Fibroblast of skin of abdomen (primary cell): Measurements from ENCODE around the gene TRIM16.
A peak's percentile ranks its signal among the peaks of the same experiment; 100 is the strongest.
"Not testable (repeated sequence)": the region's sequence is repeated elsewhere in the genome, so short reads cannot be mapped to it uniquely, and the experiment has no call there.

Experiments
- DNase-seq: peaks from one replicate; pipeline ENCODE4 v3.0.0-alpha.2; 2013

Gene TRIM16

GRCh38 chr17:15658296-15658695 is 25.8 kb downstream of the TRIM16 start:
- DNase-seq, result no peak

- no peak for DNase-seq
These were observed 26.2 kb downstream of the TRIM16 start for GRCh38 chr17:15657868-15658267.

DNA sequence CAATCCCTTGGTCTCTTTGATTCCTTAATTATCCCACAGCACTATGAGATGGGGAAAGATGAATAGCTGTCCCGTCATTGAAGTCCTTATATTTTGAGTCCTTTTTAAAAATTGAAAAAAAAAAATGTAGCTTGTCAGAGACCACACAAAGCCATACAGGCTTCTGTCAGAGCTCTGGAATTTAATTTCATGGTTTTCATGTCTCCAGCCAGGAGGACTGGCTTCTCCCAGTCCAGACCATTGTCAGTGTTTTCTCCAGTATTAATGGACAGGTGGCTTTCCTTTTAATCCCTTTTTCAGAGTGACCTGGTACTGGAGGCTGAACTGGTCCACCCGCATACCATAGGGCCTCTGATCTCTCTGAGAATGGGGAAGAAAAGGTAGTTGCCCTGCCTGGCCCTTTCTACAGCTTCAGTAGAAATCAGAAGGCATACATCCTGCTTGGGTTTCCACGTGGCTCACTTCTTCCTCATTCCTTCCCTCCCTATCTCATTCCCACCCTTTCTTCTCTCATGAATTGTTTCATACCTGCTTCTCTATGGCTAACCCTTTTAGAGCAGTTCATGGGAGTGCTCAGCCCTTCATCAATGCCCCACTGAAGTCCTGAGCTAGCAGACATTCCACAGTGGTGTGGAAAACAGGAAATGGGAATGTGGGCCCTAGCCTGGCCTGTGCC is 29.1 kb downstream of the TRIM16 start:
- DNase-seq, result peak; percentile 46

- not testable (repeated sequence) for DNase-seq
These were observed 29.7 kb downstream of the TRIM16 start for GRCh38 chr17:15654401-15654800.

DNA sequence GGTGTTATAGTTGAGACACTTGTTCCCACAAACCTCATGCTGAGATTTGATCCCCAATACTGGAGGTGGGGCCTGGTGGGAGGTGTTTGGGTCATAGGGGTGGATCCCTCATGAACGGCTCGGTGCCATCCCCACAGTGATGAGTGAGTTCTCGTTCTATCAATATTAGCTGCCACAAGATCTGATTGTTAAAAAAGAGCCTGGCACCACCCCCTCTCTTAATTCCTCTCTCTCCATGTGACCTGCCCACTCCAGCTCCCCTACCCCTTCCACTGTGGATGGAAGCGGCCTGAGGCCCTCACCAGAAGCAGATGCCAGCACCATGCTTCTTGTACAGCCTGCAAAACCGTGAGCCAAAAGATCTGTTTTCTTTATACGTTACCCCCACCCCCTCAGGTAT is 31.2 kb downstream of the TRIM16 start:
- no peak for DNase-seq

DNA sequence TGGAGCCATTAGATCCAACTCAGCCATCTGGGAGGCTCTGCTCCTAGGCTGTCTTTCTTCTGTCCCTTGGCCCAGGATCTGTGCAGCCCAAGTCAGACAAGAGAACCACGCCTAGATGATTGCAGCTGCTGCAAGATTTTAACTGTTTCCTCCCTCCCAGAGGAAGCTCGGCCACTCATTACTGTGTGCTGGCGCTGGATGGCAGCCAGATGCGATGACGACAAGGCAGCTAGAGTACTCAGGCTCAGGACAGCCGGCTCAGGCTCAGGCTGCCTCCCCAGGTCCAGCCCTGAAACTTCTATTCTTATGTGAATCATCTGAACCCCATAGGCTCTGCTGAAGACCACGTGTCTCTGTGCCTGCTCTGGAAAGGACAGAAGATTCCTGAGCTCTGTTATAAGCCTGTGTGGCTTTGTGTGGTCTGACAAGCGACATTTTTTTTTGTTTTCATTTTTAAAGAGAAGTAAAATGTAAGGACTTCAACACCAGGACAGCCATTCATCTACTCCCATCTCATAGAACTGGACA is 32.5 kb downstream of the TRIM16 start:
- peak; percentile 98 for DNase-seq

- no peak for DNase-seq
These were observed 33.1 kb downstream of the TRIM16 start for GRCh38 chr17:15650741-15651582.

DNA sequence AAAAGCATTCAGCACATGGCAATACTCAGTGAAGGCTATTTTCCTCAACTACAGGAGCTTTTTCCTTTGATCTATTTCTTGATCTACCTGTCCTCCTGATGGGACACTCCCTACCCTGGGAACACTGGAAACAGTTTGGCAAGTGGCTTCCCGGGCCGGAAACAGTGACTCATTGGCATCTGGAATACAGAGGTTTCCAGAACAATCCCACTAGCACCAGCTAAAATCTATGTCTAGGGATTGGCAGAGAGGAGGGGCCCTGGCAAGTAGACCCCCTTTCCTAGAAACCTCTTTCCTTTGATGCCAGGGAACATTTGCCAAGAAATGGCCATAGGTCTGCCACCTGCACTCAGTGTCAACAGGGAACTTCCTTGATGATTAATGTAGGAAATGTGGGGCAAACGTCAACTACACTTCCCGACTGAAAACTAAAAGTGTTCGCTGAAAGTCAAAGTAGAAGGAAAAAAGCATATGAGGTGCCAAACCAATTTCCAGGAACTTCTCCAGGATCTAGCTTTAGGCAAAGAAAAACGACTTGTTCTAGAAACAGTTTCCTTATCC is 34.2 kb downstream of the TRIM16 start:
- DNase-seq, result peak; percentile 23

DNA sequence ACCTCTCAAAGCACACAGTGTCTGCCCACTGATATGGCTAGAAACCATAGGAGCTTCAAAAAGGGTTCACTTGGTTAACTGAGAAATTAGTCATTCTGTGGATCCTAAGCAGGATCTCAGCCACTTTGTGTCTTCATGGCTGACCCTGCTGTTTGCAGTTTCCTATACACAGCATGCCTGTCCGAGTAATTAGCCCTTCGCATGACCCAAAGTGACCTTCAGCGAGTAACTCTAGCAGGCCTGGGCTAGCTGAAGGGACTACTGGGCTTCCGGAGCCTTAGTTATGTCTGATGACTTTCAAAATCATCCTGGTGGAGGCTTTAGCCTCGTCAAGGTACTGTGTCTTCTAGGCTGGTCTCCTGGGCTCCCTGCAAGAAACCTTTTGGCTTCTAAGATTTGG is 35.7 kb downstream of the TRIM16 start:
- DNase-seq, result no peak

DNA sequence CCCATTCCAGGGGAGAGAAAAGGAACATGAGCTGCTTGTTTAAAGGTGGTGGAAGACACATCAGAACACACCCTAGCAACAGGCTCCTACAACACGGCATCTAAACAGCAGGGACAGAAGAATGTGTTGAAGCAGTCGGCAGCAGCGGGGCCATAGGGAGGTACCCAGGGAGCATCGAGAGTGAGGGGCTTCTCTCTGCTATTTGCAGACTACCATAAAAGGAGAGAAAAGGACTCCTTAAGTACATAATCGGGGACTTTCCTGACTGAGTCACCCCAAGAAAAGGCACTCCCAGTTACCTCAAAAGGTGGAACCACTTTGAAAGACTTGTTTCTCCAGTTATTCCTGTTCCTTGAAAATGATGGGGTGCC is 38.2 kb downstream of the TRIM16 start:
- DNase-seq, result peak; percentile 36

- DNase-seq, result peak; percentile 68
These were observed 38.8 kb downstream of the TRIM16 start for GRCh38 chr17:15645099-15645941.

DNA sequence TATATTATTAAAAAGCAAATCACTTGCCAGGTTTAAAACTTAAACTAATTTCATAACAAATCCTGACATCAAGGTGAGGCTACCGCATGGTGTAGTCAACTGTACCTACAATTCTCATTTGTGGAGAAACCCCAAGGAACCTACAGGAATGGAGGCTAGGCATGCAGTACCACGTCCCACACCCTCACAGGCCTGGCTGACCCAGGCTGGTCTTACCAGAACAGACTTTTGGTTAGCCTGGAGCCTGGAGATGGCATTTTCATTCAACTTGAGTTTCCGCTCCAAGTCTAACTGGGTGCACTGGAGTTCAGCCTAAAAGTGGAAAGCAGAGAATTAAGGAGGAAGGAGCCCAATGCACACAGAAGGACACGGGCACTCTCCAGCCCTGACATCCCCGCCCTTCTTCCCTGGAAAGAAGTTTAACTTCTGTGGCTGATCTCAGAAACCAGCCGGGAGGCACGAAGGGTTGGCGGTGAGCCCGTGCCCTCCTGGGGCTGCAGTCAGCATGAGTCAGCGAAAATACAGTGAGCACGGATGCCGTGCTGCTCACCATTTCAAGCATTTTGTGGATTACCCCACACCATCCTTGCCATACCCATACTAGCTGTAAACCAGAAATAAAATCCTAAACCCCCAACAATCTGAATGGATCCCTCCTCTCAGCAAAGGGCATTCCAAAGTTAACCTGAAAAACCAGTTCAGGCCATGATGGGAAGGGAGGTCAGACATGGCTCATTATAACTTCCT is 41.4 kb downstream of the TRIM16 start:
- DNase-seq, result not testable (repeated sequence)

- DNase-seq, result not testable (repeated sequence)
These were observed 42.1 kb downstream of the TRIM16 start for GRCh38 chr17:15642014-15642413.

DNA sequence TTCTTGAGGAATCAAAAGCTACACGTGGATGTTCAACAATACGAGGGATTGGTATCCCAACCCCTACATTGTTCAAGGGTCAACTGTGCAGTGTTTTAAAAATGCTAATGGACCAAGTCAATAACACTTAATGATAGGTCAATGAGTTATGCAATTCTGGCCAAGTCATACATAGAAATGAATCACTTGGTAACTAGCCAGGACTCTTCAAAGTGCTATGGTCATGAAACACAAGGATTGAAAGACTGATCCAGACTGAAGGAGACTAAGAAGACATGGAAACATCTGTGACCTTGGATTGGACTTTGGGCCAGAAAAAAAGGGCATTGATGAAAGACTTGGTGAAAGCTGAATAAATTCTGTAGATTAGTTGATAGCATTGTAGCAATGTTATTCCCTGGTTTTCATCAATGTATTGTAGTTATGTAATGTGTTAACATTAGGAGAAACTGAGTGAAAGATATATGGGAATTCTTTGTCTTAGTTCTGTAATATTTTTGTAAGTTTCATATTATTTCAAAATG is 53.1 kb downstream of the TRIM16 start:
- DNase-seq, result not testable (repeated sequence)

GRCh38 chr17:15629991-15630390 is 54.1 kb downstream of the TRIM16 start:
- not testable (repeated sequence) for DNase-seq

DNA sequence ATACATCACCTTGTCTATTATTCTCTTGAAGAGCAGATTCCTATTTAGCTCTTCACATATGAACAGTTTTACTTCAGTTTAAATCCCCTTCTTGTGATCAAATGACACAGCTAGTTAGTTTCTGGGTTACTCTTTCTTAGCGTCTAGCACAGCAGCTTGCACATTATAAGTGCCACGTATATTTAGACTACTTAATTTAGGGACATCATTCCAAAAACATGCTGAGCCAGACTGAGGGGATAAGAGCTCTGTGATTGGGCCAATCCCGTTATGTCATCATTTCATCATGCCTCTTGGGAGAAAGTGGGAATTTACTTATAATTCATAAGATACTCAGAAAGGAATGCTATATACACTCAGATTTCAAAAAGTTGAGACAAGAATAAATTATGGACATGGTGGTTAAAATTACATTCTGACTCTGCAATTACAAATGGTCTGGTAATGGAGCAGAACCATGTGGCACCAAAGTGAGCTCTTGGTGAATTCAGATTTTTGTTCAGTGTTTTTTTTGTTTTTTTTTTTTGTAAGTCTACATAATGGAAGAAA is 60.4 kb downstream of the TRIM16 start:
- DNase-seq, result peak; percentile 34

DNA sequence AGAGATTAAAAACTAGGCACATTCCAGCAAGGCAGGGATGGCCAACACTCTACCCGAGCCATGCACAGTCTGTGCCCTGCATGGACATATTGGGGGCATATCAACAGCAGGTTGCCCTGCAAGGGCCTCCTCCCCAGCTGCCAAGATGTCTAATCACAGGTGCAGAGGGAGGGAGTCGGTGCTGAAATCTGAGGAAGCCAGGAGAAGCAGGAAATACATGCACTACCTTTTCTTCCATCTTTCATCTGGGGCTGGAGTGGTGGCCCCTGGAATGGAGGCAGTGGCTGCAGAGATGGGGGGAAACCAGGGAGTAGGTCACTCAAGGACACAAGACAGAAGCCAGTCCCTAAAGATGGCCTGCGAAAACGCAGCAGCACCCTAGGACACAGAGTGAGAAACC is 60.9 kb downstream of the TRIM16 start:
- not testable (repeated sequence) for DNase-seq

GRCh38 chr17:15622124-15622523 is 62.0 kb downstream of the TRIM16 start:
- DNase-seq, result not testable (repeated sequence)

- DNase-seq, result not testable (repeated sequence)
These were observed 64.6 kb downstream of the TRIM16 start, which contains the start of gene FBXW10B for GRCh38 chr17:15619331-15620058. Gene FBXW10B, minus strand, starts transcription at chr17:15619704. Its CDS starts 192 bp downstream, at chr17:15619512.

DNA sequence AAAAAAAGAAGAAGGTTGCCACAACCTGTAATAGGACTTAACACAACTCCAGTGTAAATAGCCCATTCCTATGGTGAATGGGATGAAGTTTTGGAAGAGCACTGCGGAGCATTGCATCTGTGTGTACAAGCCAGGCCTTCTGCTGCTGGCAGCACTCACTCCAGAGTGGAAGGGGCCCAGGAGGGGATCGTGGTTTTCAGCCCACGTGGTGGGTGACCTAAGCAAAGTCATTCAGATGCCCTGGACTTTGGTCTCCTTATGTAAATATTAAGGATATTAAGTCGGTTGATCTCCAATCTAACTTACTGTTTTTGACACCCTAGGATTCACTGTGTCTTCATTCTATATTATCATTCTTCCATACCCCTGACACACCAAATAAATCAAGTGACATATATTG is 67.3 kb downstream of the TRIM16 start:
- not testable (repeated sequence) for DNase-seq
